HL-60 (cell line): Measurements from ENCODE around the gene CPLX4.

Source experiments
- DNase-seq, 2 experiments: peaks; one replicate each; pipeline ENCODE4 v3.0.0-alpha.2; 2010 to 2020; ENCODE audit warnings: low read depth in 1 of 2, low spot score in 1 of 2
- H3K27ac ChIP-seq: fragments of 250-450 bp; sonication (Bioruptor Pico); replicated peaks from 2 replicates; pipeline ENCODE4 v1.5.1; 2020; ENCODE audit warnings: mild to moderate bottlenecking, moderate library complexity
- H3K27me3 ChIP-seq: fragments of 250-450 bp; sonication (Bioruptor Pico); 2 replicates; pipeline ENCODE4 v1.5.1; 2021; ENCODE audit warnings: mild to moderate bottlenecking, moderate library complexity; ENCODE audit not compliant: insufficient read depth, poor library complexity, severe bottlenecking
- H3K4me3 ChIP-seq: replicated peaks from 2 replicates; pipeline ENCODE4 v1.5.1; 2011; ENCODE audit warnings: mild to moderate bottlenecking, control low read depth, low read length; ENCODE audit not compliant: insufficient read depth
- GABPA ChIP-seq: IDR thresholded peaks from 2 replicates; pipeline ENCODE4 v1.6.1; 2012; ENCODE audit warnings: low read depth
- POLR2AphosphoS5 ChIP-seq: IDR thresholded peaks from 2 replicates; pipeline ENCODE4 v1.6.1; 2012; ENCODE audit warnings: low read depth
- REST ChIP-seq: IDR thresholded peaks from 2 replicates; pipeline ENCODE4 v1.6.1; 2012; ENCODE audit warnings: low read depth; ENCODE audit not compliant: insufficient replicate concordance
- SPI1 ChIP-seq: IDR thresholded peaks from 2 replicates; pipeline ENCODE4 v1.6.1; 2012; ENCODE audit warnings: low read depth, mild to moderate bottlenecking, borderline replicate concordance
- TF ChIP-seq, protein P1 (sequence below): IDR thresholded peaks from one replicate; pipeline ENCODE4 v1.5.1; 2011; ENCODE audit warnings: low read length, control low read depth, inconsistent platforms; ENCODE audit not compliant: insufficient read depth

Gene CPLX4

DNA sequence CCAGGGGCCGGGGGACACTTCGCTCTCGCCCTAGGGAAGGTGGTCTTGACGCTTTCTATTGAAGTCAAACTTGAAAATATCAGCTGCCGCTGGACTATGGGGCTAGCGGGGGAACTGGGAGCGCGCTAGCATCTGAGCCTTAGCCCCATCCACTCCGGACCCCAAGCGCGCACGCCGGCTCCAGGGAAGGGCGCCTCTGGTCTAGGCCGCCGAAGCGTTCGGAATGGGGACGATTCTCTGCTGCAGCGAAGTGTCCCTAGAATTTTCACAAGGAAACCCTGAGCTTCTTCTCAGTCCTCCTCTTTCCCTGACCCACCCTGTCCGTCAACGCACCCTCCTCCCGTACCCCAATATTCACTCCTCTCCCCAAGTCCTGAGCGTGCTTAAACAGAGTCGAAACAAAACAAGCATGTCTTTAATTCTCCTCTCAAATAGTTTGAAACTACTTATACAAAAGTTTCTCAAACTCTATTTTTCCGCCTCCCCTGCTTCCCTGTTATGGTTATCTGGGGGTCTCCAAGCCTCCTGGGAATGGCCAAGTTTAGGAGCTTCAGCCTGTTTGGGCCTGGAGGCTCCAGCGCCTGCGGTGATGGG, 50.2 kb downstream of the CPLX4 start:
- Histone ChIP-seq H3K4me3 (no peak overlapping the region), H3K27me3 (peaks cover 94% of the 10 kb centered on the region), H3K27ac (no peak overlapping the region)
- no peak for DNase-seq
- TF ChIP-seq POLR2AphosphoS5 (no peak), SPI1 (no peak), REST (no peak), GABPA (no peak)
- TF ChIP-seq, protein P1, sequence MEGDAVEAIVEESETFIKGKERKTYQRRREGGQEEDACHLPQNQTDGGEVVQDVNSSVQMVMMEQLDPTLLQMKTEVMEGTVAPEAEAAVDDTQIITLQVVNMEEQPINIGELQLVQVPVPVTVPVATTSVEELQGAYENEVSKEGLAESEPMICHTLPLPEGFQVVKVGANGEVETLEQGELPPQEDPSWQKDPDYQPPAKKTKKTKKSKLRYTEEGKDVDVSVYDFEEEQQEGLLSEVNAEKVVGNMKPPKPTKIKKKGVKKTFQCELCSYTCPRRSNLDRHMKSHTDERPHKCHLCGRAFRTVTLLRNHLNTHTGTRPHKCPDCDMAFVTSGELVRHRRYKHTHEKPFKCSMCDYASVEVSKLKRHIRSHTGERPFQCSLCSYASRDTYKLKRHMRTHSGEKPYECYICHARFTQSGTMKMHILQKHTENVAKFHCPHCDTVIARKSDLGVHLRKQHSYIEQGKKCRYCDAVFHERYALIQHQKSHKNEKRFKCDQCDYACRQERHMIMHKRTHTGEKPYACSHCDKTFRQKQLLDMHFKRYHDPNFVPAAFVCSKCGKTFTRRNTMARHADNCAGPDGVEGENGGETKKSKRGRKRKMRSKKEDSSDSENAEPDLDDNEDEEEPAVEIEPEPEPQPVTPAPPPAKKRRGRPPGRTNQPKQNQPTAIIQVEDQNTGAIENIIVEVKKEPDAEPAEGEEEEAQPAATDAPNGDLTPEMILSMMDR, result no peak

DNA sequence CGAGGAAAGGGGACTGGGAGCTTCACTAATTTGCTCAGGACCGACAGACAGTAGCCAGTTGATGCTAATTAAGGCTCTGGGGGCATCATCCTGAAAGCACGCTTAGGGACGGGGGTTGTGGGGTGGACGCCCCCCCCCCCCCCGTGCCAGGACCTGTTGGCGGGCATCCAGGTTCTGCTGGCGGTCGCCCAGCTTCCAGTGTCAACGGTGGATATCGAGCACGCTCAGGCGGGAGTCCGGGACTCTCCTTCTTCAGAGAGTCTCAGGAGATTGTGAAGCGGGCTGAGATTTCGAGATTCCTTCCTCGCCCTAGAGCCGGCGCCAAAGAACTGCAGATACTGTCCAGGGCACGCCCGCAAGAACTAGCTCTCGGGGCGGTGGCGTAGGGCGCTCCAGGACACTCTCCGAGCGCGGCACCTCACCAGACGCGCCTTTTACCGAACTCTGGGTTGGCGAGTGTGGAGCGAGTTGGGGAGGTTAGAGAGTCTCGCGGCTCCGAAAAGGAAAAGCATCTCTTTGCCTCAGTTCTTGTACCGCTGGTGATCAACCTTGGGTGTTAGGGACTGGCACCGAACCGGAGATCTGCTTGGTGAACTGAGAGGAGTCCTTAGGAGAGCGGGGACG, 50.8 kb downstream of the CPLX4 start:
- Histone ChIP-seq H3K27ac (no peak overlapping the region), H3K4me3 (no peak overlapping the region), H3K27me3 (peaks cover 94% of the 10 kb centered on the region)
- TF ChIP-seq POLR2AphosphoS5 (no peak), SPI1 (no peak), REST (no peak)
- TF ChIP-seq, protein P1, result no peak
- DNase-seq, result no peak

GRCh38 chr18:59266886-59267502, 51.5 kb downstream of the CPLX4 start:
- no peak for DNase-seq
- Histone ChIP-seq H3K4me3 (no peak overlapping the region), H3K27ac (no peak overlapping the region), H3K27me3 (peaks cover 88% of the 10 kb centered on the region)
- TF ChIP-seq, protein P1, result no peak
- no peak for TF ChIP-seq SPI1
- no peak for TF ChIP-seq GABPA
- no peak for TF ChIP-seq POLR2AphosphoS5
- TF ChIP-seq REST, result no peak
